GM19099 (cell line): ENCODE results near the gene ACE2.

Experiments used
- POLR2A ChIP-seq: IDR thresholded peaks from 3 replicates; pipeline ENCODE4 v1.6.1; 2011; ENCODE audit warnings: low read depth; ENCODE audit not compliant: insufficient read length; ENCODE audit errors: extremely low read depth

ACE2 gene

DNA sequence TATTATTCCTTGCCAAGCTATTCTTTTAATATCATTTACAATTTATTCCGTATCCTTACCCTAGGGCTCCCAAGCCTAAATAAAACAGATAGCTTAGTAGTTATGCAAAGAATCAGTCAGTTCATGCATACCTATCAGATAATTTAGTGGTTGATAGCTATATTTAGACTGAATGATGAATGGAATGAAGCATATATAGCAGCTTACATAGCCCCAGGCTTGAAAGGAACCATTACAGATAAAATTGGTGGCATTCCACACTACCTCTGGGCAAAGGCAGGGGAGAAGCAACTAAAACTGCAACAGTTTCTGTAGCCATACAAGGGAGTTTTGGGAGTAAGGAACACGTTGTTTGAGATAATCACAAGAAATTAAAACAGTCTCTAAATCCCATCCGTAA is 2.7 kb downstream of the ACE2 start:
- TF ChIP-seq POLR2A = no peak

DNA sequence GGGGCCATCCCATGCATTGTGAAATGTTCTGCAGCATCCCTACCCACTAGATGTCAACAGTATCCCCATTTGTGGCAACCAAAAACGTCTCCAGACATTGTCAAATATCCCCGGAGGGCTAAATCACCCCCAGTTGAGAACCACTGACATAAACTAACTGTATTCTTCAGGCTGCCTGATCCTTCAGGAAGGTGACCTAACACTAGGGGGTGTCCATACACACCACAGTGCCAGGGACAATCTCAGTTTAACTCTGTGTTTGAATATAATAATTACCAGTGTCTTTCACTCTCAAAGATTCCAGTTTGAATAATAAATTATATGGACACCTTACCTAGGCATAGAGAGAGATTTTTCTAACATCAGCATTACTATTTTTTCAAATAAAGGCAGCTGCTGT is 6.4 kb downstream of the ACE2 start:
- no peak for TF ChIP-seq POLR2A

DNA sequence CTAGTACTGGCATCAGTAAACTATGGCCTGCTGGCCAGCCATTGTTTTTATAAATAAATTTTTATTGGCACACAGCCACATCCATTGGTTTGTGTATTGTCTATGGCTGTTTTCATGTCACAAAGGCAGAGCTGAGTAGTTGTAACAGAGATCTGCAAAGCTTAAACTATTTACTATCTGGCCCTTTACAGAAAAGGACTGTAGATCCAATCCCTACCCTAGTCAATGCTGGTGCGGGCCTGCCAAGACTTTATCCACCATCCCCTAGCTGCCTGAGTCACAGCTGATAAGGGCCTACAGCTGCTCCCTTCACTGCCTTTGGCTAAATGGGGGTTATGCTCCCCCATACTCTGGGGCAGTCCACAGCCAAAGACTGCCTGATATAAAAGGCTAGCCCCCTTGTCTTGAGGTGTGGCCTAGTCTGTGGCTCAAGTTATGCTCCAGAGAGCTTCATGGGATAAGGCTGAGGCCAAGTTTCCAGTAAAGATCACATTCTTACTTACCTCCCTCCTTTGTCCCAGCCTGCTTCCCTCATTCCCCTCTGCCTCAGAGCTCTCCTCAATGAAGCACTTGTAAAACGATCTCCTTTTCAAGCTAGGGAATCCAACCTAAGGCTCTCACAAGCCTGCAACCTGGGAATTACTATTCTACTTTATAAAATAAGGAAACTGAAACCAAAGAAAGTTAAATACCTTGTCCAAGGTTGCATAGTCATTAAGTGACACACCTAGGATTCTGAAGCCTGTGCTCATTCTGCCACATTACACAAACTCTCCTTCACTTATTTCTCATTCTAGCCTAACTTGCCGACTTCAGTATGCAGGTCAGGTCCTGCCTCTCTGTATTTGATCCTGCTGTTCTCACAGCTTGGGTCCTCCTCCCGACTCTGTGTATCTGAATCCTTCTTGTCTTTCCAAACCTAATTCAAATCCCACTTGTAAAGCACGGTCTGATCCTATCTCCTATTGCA is 20.7 kb downstream of the ACE2 start:
- no peak for TF ChIP-seq POLR2A

DNA sequence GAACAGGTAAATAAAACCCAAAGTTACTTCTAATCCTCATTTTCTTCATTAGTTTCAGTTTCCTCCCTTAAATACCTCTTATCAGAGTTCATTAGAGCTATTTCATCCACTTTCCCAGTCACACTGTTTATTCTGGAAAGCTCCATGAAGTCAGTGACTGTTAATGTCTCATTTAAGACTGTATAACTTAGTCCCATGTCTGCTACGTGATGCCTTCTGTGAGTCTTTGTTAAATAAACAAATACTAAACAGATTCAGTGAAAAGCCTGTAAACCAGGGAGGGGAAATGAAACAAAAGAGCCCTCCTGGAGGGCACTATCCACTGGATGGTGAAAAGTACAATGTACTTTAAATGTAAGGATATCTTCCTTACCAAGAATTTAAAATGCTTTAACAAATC is 24.7 kb downstream of the ACE2 start:
- TF ChIP-seq POLR2A = no peak

DNA sequence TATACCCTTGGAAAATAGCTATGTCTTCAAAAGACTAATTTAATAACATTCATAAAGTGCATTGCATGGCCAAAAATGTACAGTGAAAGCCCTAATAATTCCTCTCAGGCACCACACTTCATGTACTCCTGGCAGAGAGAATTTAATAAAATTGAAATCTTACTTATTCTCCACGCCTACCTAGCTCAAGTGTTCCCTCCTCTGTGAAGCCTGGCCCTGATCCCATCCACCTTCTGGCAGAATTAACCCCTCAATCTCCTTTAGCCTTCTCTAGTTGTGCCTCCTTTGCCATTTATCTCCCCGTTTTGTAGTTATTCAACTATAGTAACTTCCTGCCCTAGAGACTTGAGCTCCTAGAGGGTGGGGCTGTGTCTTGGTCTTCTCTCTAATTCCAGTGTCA is 26.7 kb downstream of the ACE2 start:
- no peak for TF ChIP-seq POLR2A

DNA sequence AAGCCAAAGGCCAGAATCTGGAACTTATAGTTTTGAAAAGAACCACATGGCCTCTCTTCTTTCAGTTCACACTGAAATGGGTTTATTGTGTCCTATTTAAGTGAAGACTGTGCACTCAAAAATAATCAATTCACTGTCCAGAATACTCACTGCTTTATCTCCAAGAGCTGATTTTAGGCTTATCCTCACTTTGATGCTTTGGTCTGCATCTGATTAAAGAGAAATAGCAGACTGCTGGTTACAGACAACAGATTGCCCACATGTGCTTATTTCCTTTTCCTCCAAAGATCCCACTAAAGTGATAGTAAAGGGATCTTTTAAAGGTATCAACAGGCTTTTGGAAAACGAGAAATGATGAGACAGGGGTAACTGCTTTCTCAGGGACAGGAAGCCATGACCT is 30.6 kb downstream of the ACE2 start:
- TF ChIP-seq POLR2A = no peak

DNA sequence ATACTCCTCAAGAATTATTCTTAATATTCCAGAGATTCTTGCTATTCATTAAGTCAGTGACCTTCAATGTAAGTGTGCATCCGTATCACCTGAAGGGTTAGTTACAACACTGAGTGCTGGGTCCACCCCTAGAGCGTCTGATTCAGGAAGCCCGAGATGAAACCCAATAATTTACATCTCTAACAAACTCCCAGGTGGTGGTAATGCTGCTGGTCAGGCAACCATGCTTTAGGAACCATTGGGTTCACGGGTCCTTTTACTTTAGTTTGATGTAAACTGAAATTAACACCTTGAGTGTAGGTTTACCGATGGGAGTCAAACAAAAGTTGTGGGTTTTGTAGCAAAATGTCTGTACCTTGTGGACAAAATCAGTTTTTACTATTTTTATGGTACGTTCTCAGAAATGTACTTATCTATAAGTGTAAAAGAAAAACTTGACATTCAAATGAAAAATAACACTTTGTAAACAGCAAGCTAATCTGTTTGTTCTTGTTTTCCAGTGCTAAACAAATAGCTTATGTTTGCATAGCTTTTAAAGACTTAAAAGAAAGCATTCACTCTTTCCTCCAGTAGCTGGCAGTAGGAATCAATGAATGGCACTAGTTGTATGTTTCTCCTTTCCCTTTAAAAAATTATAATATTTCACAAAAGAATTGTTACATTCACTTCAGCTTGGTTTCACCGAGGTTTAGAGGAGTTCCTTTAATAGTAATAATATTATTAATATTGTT is 32.7 kb downstream of the ACE2 start:
- no peak for TF ChIP-seq POLR2A

DNA sequence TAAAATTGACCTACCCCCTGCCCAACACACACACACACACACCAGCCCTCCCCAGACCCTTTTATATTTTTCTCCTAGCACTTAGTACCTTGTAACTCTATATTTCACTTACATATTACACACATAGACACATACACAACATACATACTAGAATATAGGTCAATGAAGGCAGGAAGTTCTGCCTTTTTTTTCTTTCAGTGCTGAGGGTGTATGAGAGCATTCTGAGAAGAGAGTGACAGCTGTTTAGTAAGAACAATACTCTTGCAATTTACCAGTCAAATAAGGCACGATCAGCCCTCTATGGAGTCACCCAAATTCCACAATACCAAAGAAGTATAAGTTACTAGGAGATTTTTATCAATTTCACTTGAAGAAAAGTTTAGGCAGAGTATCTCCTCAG is 33.5 kb downstream of the ACE2 start:
- no peak for TF ChIP-seq POLR2A

DNA sequence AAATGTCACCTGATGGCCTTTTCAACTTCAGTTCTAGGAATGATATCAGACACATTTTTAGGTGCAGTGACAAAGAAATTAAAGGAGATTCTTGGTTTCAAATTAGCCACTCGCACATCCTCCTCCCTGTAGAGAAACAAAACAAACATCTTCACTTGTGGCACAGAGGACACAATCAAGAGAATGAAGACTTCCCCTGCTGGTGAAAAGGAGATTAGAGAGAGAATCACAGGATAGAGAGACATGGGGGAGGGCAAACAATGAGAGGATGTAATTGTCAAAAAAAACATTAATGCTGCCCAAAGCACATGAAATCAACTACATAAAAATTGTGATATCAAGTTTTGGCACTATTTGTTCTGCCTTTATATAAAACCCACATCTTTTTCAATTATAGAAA is 34.5 kb downstream of the ACE2 start:
- no peak for TF ChIP-seq POLR2A

DNA sequence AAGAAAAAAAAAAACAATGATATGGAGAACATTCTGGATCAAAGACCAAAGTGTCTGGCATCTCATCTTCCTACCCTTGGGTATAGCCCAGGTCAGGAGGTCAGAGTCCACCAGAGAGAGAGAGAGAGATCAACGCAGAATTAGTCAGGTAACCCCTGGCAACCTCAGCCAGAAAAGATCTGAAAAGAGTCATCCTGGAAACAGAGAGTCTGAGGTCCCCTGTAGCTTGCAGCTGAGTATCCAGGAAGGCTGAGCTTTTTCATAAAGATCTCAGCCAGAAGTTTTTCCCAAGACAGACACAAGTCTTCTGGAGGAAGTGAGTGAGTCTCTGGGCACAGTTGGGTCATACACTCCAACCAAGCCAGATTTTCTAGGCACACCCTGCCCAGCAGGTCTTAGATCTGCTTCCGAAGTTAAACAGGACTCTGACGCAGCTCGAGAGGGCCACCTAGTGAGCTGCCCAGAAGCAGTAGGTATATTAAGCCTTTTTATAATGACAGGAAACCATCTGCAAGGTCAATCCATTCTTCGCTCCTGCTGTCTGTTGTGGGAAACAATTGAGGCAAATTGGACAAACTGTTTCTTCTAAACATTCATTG is 35.7 kb downstream of the ACE2 start:
- no peak for TF ChIP-seq POLR2A

DNA sequence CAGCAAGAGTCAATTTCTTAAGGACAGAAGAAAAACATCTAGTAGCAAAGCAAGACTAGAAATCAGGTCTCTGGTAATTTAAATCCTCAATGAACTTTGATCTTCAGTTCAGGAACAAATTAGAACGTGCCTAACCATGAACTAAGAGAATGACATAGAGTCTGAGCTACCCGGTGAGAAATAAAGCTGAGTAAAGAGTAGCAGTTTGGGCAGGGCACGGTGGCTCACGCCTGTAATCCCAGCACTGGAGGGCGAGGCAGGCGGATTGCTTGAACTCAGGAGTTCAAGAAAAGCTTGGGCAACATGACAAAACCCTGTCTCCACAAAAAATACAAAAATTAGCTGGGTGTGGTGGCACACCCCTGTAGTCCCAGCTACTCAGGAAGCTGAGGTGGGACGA is 37.7 kb downstream of the ACE2 start:
- no peak for TF ChIP-seq POLR2A

DNA sequence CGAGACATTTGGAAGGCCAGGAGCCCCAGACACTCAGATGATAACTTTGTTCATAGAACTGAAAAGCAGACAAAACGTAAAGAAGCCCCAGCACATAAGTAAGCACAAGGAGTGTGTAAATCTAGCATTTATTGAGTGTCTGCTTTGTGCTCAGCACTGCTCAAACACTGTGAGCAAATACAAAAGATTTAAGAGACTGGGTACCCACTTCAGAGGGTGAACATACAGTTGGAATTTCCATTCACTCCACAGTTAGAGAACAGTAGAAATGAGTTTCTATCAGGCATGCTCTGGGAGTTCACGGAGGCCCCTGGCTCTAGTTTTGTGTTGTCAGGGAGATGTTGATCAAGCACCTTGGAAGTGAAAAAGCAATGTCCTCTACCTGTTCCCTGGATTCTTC is 39.8 kb downstream of the ACE2 start:
- no peak for TF ChIP-seq POLR2A

DNA sequence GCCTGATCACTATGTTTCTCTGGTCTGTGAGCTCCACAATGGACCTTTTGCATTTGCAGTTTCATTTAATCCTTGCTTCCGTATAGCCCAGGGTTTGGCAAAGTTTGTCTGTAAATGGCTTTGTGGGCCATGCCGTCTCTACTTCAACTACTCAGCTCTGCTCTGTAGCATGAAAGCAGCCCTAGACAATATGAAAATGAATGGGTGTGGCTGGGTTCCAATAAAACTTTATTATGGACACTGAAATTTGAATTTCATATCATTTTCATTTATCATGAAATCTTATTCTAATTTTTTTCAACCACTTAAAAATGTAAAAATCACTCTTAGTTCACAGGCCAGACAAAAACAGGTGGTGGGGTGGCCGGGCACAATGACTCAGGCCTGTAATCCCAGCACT is 41.5 kb downstream of the ACE2 start:
- TF ChIP-seq POLR2A = no peak

DNA sequence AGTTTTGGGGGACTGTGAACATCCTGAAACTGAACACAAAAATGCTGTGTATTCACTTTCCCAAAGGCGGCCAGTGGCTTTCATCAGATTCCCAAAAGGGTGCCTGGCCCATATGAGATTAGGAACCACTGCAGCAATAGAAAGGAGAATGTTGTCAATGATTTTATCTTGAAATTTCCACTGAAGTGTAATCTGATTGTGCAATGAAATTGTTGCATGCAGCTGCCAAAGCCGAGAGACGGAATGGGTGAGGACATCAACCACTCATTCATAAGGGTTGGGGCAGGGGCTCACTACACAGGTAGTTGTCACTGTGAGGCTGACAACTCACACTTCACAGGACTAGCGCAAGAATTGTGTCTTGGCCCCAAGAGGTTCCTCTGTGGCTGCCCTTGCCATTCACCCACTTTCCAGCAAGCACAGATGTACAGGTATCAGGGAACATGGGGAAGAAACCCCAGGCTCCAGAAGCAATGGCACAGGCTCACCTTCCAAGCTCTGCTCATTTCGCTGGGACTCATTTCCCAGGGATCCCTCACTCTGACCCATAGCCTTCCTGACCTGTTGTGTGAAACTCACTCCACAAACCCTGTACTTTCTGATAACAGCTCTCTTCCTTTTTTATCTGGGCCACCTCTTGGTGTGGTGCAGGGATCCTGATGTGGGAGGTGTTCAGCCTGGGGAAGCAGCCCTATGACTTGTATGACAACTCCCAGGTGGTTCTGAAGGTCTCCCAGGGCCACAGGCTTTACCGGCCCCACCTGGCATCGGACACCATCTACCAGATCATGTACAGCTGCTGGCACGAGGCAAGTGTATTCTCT is 51.4 kb downstream of the ACE2 start:
- no peak for TF ChIP-seq POLR2A

DNA sequence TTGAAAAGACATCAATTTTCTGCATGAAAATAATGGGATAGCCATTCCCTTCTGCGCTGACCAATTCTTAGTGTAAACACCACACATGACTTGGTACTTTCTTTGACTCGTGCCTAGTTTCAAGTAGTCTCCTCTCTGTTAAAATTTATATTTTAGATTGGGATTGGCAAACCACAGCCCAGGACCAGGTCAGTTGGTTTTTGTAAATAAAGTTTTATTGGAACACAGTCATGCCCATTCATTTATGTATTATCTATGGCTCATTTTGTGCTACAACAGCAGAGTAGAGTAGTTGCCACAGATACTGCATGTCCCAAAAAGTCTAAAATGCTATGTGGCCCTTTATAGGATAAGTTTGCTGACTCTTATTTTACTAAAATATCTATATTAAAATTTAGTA is 53.4 kb downstream of the ACE2 start:
- TF ChIP-seq POLR2A = no peak
